Measurements from ENCODE around the gene EYA2.

- TF ChIP-seq POLR2A (IDR thresholded peaks at IDR 0.05; ENCODE audit: low read depth, low read length) (no peak), POLR2AphosphoS5 (IDR thresholded peaks at IDR 0.05; ENCODE audit: low read depth, low read length) (no peak)
These were observed 125.6 kb downstream of the EYA2 start for GRCh38 chr20:47020231-47020630.
